HepG2 (cell line): Measurements from ENCODE around the gene OR2B2. TPM values are rescaled to one million over a fixed set of nuclear protein-coding genes. Genes with fewer than 3 reads are reported as not detected.

Experiments
- ELF1 ChIP-seq: sonication (generic); formaldehyde crosslinking; IDR thresholded peaks from 2 replicates; pipeline ENCODE4 v1.4.0; 2020; ENCODE audit warnings: missing genetic modification reagents
- JUNB ChIP-seq: sonication (generic); formaldehyde crosslinking; IDR thresholded peaks from 2 replicates; pipeline ENCODE4 v1.8.0; 2022; ENCODE audit warnings: missing genetic modification reagents, mild to moderate bottlenecking, borderline replicate concordance
- POGZ ChIP-seq: sonication (generic); formaldehyde crosslinking; IDR thresholded peaks from 2 replicates; pipeline ENCODE4 v1.4.0; 2020; ENCODE audit warnings: mild to moderate bottlenecking, missing genetic modification reagents
- RXRA ChIP-seq: sonication (generic); formaldehyde crosslinking; IDR thresholded peaks from 2 replicates; pipeline ENCODE4 v1.5.1; 2020; ENCODE audit warnings: missing genetic modification reagents
- ZNF350 ChIP-seq: sonication (generic); formaldehyde crosslinking; IDR thresholded peaks from 2 replicates; pipeline ENCODE4 v1.4.0; 2020; ENCODE audit warnings: mild to moderate bottlenecking, low read depth, missing genetic modification reagents, borderline replicate concordance
- ZNF549 ChIP-seq: sonication (generic); formaldehyde crosslinking; IDR thresholded peaks from 2 replicates; pipeline ENCODE4 v1.5.0; 2020; ENCODE audit warnings: missing genetic modification reagents
- ZNF598 ChIP-seq: sonication (generic); formaldehyde crosslinking; IDR thresholded peaks from 2 replicates; pipeline ENCODE4 v1.5.1; 2020; ENCODE audit warnings: mild to moderate bottlenecking, missing genetic modification reagents, borderline replicate concordance
- ZNF749 ChIP-seq: sonication (generic); formaldehyde crosslinking; IDR thresholded peaks from 2 replicates; pipeline ENCODE4 v1.8.0; 2022; ENCODE audit warnings: mild to moderate bottlenecking, missing genetic modification reagents, moderate library complexity, borderline replicate concordance
- ZNF883 ChIP-seq: sonication (generic); formaldehyde crosslinking; IDR thresholded peaks from 2 replicates; pipeline ENCODE4 v1.5.1; 2020; ENCODE audit warnings: mild to moderate bottlenecking, missing genetic modification reagents; ENCODE audit errors: not compliant biosample characterization
- ZNF891 ChIP-seq: sonication (generic); formaldehyde crosslinking; IDR thresholded peaks from 2 replicates; pipeline ENCODE4 v1.5.0; 2020; ENCODE audit warnings: mild to moderate bottlenecking, missing genetic modification reagents
- polyA plus RNA-seq, 8 experiments: library from polyadenylated mRNA; depleted of rRNA in 3 of 8; stranded (reverse) in 7 of 8; unstranded in 1 of 8; fragments of >200 nt; fragmentation: Illumina TruSeq in 4 of 8; extraction: Trizol in 4 of 8; gene quantifications; 2 replicates each; pipeline versions ENCODE4 v1.2.1 to v1.2.3, GENCODE V29; 2011 to 2016; ENCODE audit warnings: low read depth in 4 of 8, missing spikeins in 1 of 8, mixed read lengths in 1 of 8; ENCODE audit not compliant: insufficient read depth in 1 of 8
- total RNA-seq, 5 experiments: library from RNA; depleted of rRNA; stranded (reverse); fragments of >200 nt; fragmentation: Illumina TruSeq; extraction: Trizol; gene quantifications; 2 replicates each; pipeline ENCODE4 v1.2.3, GENCODE V29; 2016; ENCODE audit warnings: low read depth in 1 of 5
- TF ChIP-seq, protein P1 (sequence below): sonication (generic); formaldehyde crosslinking; IDR thresholded peaks from 2 replicates; pipeline ENCODE4 v1.5.0; 2020; ENCODE audit warnings: mild to moderate bottlenecking, missing genetic modification reagents
- TF ChIP-seq, protein P2 (sequence below): sonication (generic); formaldehyde crosslinking; IDR thresholded peaks from 2 replicates; pipeline ENCODE4 v1.5.1; 2020; ENCODE audit warnings: mild to moderate bottlenecking, moderate library complexity, missing genetic modification reagents
- TF ChIP-seq, protein P3 (sequence below): sonication (generic); formaldehyde crosslinking; IDR thresholded peaks from 2 replicates; pipeline ENCODE4 v1.4.0; 2020; ENCODE audit warnings: missing genetic modification reagents, borderline replicate concordance
- TF ChIP-seq, protein P4 (sequence below): sonication (generic); formaldehyde crosslinking; IDR thresholded peaks from 2 replicates; pipeline ENCODE4 v1.5.0; 2020; ENCODE audit warnings: missing genetic modification reagents
- TF ChIP-seq, protein P5 (sequence below): sonication (generic); formaldehyde crosslinking; IDR thresholded peaks from 2 replicates; pipeline ENCODE4 v1.4.0; 2020; ENCODE audit warnings: missing genetic modification reagents, borderline replicate concordance

OR2B2 gene
- total and polyA plus RNA-seq, 2 of the 13 experiments (the other 11 are each of a cell fraction or from before 2014, with no cell fraction given), result not detected

DNA sequence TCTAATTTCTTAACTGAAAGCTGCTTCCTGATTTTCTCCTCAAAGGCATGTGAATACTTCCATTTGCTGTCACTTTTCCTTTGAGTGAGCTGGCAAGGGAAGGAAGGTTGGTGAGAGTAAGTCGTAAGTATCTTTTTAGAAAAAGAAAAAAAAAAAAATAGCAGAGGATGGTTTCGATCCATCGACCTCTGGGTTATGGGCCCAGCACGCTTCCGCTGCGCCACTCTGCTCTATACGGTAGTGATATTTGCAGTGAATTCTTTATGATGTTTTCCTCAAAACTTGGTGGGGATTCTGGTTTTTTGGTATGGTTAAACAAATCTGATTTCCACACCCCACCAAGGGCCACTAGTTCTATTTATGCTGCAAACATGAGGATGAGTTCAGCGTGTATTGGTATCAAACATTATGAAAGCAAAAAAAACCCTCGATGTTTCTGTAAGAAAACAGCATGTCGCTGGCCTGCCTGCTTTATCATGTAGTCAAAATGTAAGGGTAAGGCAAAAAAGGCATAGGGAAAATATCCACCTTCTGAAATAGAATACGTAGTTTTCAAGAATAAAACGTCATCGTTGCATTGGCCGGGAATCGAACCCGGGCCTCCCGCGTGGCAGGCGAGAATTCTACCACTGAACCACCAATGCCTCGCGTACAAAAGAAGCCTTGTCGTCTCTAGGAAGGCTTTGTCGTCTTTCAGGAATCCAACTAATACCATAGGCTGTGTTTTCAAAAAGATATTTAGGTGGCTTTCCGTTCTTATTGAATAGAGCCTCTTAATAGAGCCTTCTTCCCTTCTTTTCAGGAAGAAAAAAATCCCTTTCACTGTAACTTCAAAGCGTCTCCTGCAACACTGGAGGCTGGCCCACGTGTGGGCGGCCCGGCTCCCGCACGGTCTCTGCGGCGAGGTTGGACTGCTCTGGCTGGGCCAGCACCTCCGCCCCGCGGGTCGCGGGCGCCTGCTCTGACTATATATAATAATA, 9.6 kb downstream of the OR2B2 start (continued):
- peak; percentile 79; the same call in 1 of the 2 replicates for TF ChIP-seq ZNF749
- TF ChIP-seq, protein P1, sequence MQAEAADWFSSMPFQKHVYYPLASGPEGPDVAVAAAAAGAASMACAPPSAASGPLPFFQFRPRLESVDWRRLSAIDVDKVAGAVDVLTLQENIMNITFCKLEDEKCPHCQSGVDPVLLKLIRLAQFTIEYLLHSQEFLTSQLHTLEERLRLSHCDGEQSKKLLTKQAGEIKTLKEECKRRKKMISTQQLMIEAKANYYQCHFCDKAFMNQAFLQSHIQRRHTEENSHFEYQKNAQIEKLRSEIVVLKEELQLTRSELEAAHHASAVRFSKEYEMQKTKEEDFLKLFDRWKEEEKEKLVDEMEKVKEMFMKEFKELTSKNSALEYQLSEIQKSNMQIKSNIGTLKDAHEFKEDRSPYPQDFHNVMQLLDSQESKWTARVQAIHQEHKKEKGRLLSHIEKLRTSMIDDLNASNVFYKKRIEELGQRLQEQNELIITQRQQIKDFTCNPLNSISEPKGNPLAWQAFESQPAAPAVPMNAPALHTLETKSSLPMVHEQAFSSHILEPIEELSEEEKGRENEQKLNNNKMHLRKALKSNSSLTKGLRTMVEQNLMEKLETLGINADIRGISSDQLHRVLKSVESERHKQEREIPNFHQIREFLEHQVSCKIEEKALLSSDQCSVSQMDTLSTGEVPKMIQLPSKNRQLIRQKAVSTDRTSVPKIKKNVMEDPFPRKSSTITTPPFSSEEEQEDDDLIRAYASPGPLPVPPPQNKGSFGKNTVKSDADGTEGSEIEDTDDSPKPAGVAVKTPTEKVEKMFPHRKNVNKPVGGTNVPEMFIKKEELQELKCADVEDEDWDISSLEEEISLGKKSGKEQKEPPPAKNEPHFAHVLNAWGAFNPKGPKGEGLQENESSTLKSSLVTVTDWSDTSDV (CRISPR knock-in tag), result no peak; the same call in 1 of the 2 replicates
- TF ChIP-seq, protein P2, sequence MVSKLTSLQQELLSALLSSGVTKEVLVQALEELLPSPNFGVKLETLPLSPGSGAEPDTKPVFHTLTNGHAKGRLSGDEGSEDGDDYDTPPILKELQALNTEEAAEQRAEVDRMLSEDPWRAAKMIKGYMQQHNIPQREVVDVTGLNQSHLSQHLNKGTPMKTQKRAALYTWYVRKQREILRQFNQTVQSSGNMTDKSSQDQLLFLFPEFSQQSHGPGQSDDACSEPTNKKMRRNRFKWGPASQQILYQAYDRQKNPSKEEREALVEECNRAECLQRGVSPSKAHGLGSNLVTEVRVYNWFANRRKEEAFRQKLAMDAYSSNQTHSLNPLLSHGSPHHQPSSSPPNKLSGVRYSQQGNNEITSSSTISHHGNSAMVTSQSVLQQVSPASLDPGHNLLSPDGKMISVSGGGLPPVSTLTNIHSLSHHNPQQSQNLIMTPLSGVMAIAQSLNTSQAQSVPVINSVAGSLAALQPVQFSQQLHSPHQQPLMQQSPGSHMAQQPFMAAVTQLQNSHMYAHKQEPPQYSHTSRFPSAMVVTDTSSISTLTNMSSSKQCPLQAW (CRISPR knock-in tag), result no peak; the same call in 1 of the 2 replicates
- TF ChIP-seq, protein P3, sequence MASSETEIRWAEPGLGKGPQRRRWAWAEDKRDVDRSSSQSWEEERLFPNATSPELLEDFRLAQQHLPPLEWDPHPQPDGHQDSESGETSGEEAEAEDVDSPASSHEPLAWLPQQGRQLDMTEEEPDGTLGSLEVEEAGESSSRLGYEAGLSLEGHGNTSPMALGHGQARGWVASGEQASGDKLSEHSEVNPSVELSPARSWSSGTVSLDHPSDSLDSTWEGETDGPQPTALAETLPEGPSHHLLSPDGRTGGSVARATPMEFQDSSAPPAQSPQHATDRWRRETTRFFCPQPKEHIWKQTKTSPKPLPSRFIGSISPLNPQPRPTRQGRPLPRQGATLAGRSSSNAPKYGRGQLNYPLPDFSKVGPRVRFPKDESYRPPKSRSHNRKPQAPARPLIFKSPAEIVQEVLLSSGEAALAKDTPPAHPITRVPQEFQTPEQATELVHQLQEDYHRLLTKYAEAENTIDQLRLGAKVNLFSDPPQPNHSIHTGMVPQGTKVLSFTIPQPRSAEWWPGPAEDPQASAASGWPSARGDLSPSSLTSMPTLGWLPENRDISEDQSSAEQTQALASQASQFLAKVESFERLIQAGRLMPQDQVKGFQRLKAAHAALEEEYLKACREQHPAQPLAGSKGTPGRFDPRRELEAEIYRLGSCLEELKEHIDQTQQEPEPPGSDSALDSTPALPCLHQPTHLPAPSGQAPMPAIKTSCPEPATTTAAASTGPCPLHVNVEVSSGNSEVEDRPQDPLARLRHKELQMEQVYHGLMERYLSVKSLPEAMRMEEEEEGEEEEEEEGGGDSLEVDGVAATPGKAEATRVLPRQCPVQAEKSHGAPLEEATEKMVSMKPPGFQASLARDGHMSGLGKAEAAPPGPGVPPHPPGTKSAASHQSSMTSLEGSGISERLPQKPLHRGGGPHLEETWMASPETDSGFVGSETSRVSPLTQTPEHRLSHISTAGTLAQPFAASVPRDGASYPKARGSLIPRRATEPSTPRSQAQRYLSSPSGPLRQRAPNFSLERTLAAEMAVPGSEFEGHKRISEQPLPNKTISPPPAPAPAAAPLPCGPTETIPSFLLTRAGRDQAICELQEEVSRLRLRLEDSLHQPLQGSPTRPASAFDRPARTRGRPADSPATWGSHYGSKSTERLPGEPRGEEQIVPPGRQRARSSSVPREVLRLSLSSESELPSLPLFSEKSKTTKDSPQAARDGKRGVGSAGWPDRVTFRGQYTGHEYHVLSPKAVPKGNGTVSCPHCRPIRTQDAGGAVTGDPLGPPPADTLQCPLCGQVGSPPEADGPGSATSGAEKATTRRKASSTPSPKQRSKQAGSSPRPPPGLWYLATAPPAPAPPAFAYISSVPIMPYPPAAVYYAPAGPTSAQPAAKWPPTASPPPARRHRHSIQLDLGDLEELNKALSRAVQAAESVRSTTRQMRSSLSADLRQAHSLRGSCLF (CRISPR knock-in tag), result no peak; the same call in 1 of the 2 replicates
- TF ChIP-seq POGZ, result no peak; the same call in 1 of the 2 replicates
- TF ChIP-seq ZNF350 (CRISPR knock-in tag), result peak; percentile 78
- TF ChIP-seq ZNF598 (CRISPR knock-in tag), result peak; percentile 88; the same call in 1 of the 2 replicates
- TF ChIP-seq ELF1 (CRISPR knock-in tag), result peak; percentile 52
- TF ChIP-seq, protein P4, sequence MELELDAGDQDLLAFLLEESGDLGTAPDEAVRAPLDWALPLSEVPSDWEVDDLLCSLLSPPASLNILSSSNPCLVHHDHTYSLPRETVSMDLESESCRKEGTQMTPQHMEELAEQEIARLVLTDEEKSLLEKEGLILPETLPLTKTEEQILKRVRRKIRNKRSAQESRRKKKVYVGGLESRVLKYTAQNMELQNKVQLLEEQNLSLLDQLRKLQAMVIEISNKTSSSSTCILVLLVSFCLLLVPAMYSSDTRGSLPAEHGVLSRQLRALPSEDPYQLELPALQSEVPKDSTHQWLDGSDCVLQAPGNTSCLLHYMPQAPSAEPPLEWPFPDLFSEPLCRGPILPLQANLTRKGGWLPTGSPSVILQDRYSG (CRISPR knock-in tag), result no peak
- TF ChIP-seq JUNB (CRISPR knock-in tag), result no peak
- no peak for TF ChIP-seq ZNF549 (CRISPR knock-in tag)
- TF ChIP-seq, protein P5, sequence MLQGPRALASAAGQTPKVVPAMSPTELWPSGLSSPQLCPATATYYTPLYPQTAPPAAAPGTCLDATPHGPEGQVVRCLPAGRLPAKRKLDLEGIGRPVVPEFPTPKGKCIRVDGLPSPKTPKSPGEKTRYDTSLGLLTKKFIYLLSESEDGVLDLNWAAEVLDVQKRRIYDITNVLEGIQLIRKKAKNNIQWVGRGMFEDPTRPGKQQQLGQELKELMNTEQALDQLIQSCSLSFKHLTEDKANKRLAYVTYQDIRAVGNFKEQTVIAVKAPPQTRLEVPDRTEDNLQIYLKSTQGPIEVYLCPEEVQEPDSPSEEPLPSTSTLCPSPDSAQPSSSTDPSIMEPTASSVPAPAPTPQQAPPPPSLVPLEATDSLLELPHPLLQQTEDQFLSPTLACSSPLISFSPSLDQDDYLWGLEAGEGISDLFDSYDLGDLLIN (CRISPR knock-in tag), result no peak
- TF ChIP-seq RXRA (CRISPR knock-in tag), result peak; percentile 35; the same call in 1 of the 2 replicates
- TF ChIP-seq ZNF891 (CRISPR knock-in tag), result no peak
- TF ChIP-seq ZNF883 (CRISPR knock-in tag), result no peak
